GOT3 (cell line): ENCODE results near the gene POLA1.

Experiments used
- DNase-seq: peaks from one replicate; lab custom pipeline; 2025; ENCODE audit warnings: mixed read lengths; lab: John Stamatoyannopoulos, UW

The POLA1 gene

GRCh38 chrX:24876530-24877287 lies 183.0 kb downstream of the POLA1 start:
- DNase-seq: no peak

- no peak for DNase-seq
Observed at GRCh38 chrX:24877288-24877664, 183.6 kb downstream of the POLA1 start.

- no peak for DNase-seq
Observed at GRCh38 chrX:24877854-24878650, 184.3 kb downstream of the POLA1 start.

- DNase-seq: no peak
Observed at GRCh38 chrX:24879679-24880078, 186.0 kb downstream of the POLA1 start.

- DNase-seq: no peak
Observed at GRCh38 chrX:24886916-24887315, 193.2 kb downstream of the POLA1 start.

GRCh38 chrX:24890677-24891076 lies 197.0 kb downstream of the POLA1 start:
- no peak for DNase-seq

GRCh38 chrX:24899391-24899790 lies 205.7 kb downstream of the POLA1 start:
- DNase-seq: no peak

- no peak for DNase-seq
Observed at GRCh38 chrX:24900234-24900633, 206.5 kb downstream of the POLA1 start.

GRCh38 chrX:24902806-24903205 lies 209.1 kb downstream of the POLA1 start:
- no peak for DNase-seq

GRCh38 chrX:24918715-24919114 lies 225.0 kb downstream of the POLA1 start:
- no peak for DNase-seq

GRCh38 chrX:24920769-24921168 lies 227.1 kb downstream of the POLA1 start:
- DNase-seq: no peak

- DNase-seq: no peak
Observed at GRCh38 chrX:24925430-24925829, 231.7 kb downstream of the POLA1 start.

GRCh38 chrX:24927372-24927771 lies 233.7 kb downstream of the POLA1 start:
- no peak for DNase-seq

- no peak for DNase-seq
Observed at GRCh38 chrX:24928114-24928513, 234.4 kb downstream of the POLA1 start.

- DNase-seq: no peak
Observed at GRCh38 chrX:24934279-24934678, 240.6 kb downstream of the POLA1 start.

GRCh38 chrX:24945009-24945408 lies 251.3 kb downstream of the POLA1 start:
- no peak for DNase-seq

GRCh38 chrX:24946369-24946768 lies 252.7 kb downstream of the POLA1 start:
- no peak for DNase-seq

- DNase-seq: no peak
Observed at GRCh38 chrX:24954732-24955131, 261.0 kb downstream of the POLA1 start.

GRCh38 chrX:24955372-24955930 lies 261.7 kb downstream of the POLA1 start:
- DNase-seq: no peak

- DNase-seq: no peak
Observed at GRCh38 chrX:24956828-24957227, 263.1 kb downstream of the POLA1 start.

GRCh38 chrX:24961809-24962208 lies 268.1 kb downstream of the POLA1 start:
- DNase-seq: no peak

GRCh38 chrX:24963823-24964222 lies 270.1 kb downstream of the POLA1 start:
- no peak for DNase-seq

- no peak for DNase-seq
Observed at GRCh38 chrX:24965372-24965771, 271.7 kb downstream of the POLA1 start.
